ENCODE results near the gene FSIP1.

The FSIP1 gene

GRCh38 chr15:39701988-39702387 is 80.7 kb downstream of the FSIP1 start:
- Histone ChIP-seq H3K27ac (no peak overlapping the region), H3K36me3 (no peaks in the 10 kb centered on the region), H3K9me3 (no peaks in the 10 kb centered on the region), H3K27me3 (no peaks in the 10 kb centered on the region), H3K4me3 (ENCODE audit: low read depth in 1 of 2, low read length in 1 of 2) (no peak overlapping the region), H3K4me1 (ENCODE audit: control insufficient read depth in 1 of 2, insufficient read depth in 1 of 2, low read depth in 1 of 2, low read length in 1 of 2) (no peaks in the 10 kb centered on the region)
- no peak for TF ChIP-seq CTCF (IDR thresholded peaks at IDR 0.05)

GRCh38 chr15:39700375-39700700 is 82.3 kb downstream of the FSIP1 start:
- Histone ChIP-seq H3K27ac (no peak overlapping the region), H3K4me3 (ENCODE audit: low read depth in 1 of 2, low read length in 1 of 2) (no peak overlapping the region), H3K9me3 (no peaks in the 10 kb centered on the region), H3K27me3 (no peaks in the 10 kb centered on the region), H3K36me3 (no peaks in the 10 kb centered on the region), H3K4me1 (ENCODE audit: control insufficient read depth in 1 of 2, insufficient read depth in 1 of 2, low read depth in 1 of 2, low read length in 1 of 2) (no peaks in the 10 kb centered on the region)
- TF ChIP-seq CTCF (IDR thresholded peaks at IDR 0.05): no peak

- H3K9me3 ChIP-seq: no peaks in the 10 kb centered on the region
- no peaks in the 10 kb centered on the region for H3K4me1 ChIP-seq (ENCODE audit: control insufficient read depth in 1 of 2, insufficient read depth in 1 of 2, low read depth in 1 of 2, low read length in 1 of 2)
- no peak overlapping the region for H3K27ac ChIP-seq
- TF ChIP-seq CTCF (IDR thresholded peaks at IDR 0.05): no peak
- no peak overlapping the region for H3K4me3 ChIP-seq (ENCODE audit: low read depth in 1 of 2, low read length in 1 of 2)
- H3K36me3 ChIP-seq: no peaks in the 10 kb centered on the region
- H3K27me3 ChIP-seq: no peaks in the 10 kb centered on the region
These were observed 82.9 kb downstream of the FSIP1 start for GRCh38 chr15:39699516-39700374.

- no peaks in the 10 kb centered on the region for H3K4me1 ChIP-seq (ENCODE audit: control insufficient read depth in 1 of 2, insufficient read depth in 1 of 2, low read depth in 1 of 2, low read length in 1 of 2)
- TF ChIP-seq CTCF (IDR thresholded peaks at IDR 0.05): no peak
- H3K9me3 ChIP-seq: no peaks in the 10 kb centered on the region
- no peak overlapping the region for H3K4me3 ChIP-seq (ENCODE audit: low read depth in 1 of 2, low read length in 1 of 2)
- H3K36me3 ChIP-seq: no peaks in the 10 kb centered on the region
- no peaks in the 10 kb centered on the region for H3K27me3 ChIP-seq
- no peak overlapping the region for H3K27ac ChIP-seq
These were observed 83.9 kb downstream of the FSIP1 start for GRCh38 chr15:39698444-39699390.

GRCh38 chr15:39697509-39697908 is 85.1 kb downstream of the FSIP1 start:
- Histone ChIP-seq H3K4me3 (ENCODE audit: low read depth in 1 of 2, low read length in 1 of 2) (no peak overlapping the region), H3K27me3 (no peaks in the 10 kb centered on the region), H3K27ac (no peak overlapping the region), H3K9me3 (no peaks in the 10 kb centered on the region), H3K4me1 (ENCODE audit: control insufficient read depth in 1 of 2, insufficient read depth in 1 of 2, low read depth in 1 of 2, low read length in 1 of 2) (no peaks in the 10 kb centered on the region), H3K36me3 (no peaks in the 10 kb centered on the region)
- TF ChIP-seq CTCF (IDR thresholded peaks at IDR 0.05): no peak
